Parathyroid adenoma (tissue), 2 donors: ENCODE data around the gene PTGDR2.

ENCODE experiments used
- H2AFZ ChIP-seq: fragments of 300-600 bp; sonication (generic); one replicate; pipeline ENCODE4 v1.7.0; 2017; ENCODE audit warnings: antibody characterized with exemption, mild to moderate bottlenecking
- H3K27ac ChIP-seq: fragments of 300-600 bp; sonication (generic); one replicate; pipeline ENCODE4 v1.7.0; 2017
- H3K27me3 ChIP-seq: fragments of 300-600 bp; sonication (generic); one replicate; pipeline ENCODE4 v1.7.0; 2017; ENCODE audit warnings: low read length; ENCODE audit not compliant: control insufficient read depth, insufficient read depth
- H3K36me3 ChIP-seq: fragments of 300-600 bp; sonication (generic); one replicate; pipeline ENCODE4 v1.7.0; 2017; ENCODE audit warnings: low read length; ENCODE audit not compliant: control insufficient read depth, insufficient read depth
- H3K4me1 ChIP-seq: fragments of 300-600 bp; sonication (generic); one replicate; pipeline ENCODE4 v1.7.0; 2017; ENCODE audit warnings: control low read depth
- H3K4me2 ChIP-seq: fragments of 300-600 bp; sonication (generic); one replicate; pipeline ENCODE4 v1.7.0; 2017; ENCODE audit warnings: low read length
- H3K4me3 ChIP-seq: fragments of 300-600 bp; sonication (generic); one replicate; pipeline ENCODE4 v1.7.0; 2017; ENCODE audit warnings: low read depth, low read length
- H3K79me2 ChIP-seq: fragments of 300-600 bp; sonication (generic); one replicate; pipeline ENCODE4 v1.7.0; 2017; ENCODE audit warnings: control low read depth
- H3K9ac ChIP-seq: fragments of 300-600 bp; sonication (generic); one replicate; pipeline ENCODE4 v1.7.0; 2017; ENCODE audit warnings: mild to moderate bottlenecking
- H3K9me3 ChIP-seq: fragments of 300-600 bp; sonication (generic); one replicate; pipeline ENCODE4 v1.7.0; 2017; ENCODE audit warnings: low read length; ENCODE audit not compliant: control insufficient read depth
- CTCF ChIP-seq: fragments of 300-600 bp; sonication (generic); IDR thresholded peaks from one replicate; pipeline ENCODE4 v1.7.0; 2017; ENCODE audit warnings: antibody characterized with exemption, mild to moderate bottlenecking
- donor health status: primary hyperparathyroidism.

Gene PTGDR2

GRCh38 chr11:60801194-60801593, 54.6 kb downstream of the PTGDR2 start:
- H3K79me2 ChIP-seq, result no peaks in the 10 kb centered on the region
- H3K4me3 ChIP-seq, result no peak overlapping the region
- no peak overlapping the region for H3K27ac ChIP-seq
- no peak overlapping the region for H3K4me2 ChIP-seq
- no peaks in the 10 kb centered on the region for H3K27me3 ChIP-seq
- H3K9ac ChIP-seq, result no peak overlapping the region
- no peak for TF ChIP-seq CTCF
- no peak overlapping the region for H2AFZ ChIP-seq
- no peaks in the 10 kb centered on the region for H3K36me3 ChIP-seq
- no peaks in the 10 kb centered on the region for H3K9me3 ChIP-seq
- peaks cover 3% of the 10 kb centered on the region for H3K4me1 ChIP-seq
